ENCODE data around the gene ANXA6.

- TF ChIP-seq CTCF (conservative IDR thresholded peaks at IDR 0.05; ENCODE audit: low read depth, low read length) (no peak), EZH2 (IDR thresholded peaks at IDR 0.05; ENCODE audit: borderline replicate concordance, low read depth, low read length, poor library complexity, severe bottlenecking) (no peak)
Measured at GRCh38 chr5:151182976-151183375, 25.4 kb upstream of the ANXA6 start.

Measured in A673 (cell line).